ENCODE data around the gene POLR2L. TPM values are rescaled to one million over a fixed set of nuclear protein-coding genes. Genes with fewer than 3 reads are reported as not detected.

The POLR2L gene
- total RNA-seq, 1 experiment from 2014 or later = 107 TPM

DNA sequence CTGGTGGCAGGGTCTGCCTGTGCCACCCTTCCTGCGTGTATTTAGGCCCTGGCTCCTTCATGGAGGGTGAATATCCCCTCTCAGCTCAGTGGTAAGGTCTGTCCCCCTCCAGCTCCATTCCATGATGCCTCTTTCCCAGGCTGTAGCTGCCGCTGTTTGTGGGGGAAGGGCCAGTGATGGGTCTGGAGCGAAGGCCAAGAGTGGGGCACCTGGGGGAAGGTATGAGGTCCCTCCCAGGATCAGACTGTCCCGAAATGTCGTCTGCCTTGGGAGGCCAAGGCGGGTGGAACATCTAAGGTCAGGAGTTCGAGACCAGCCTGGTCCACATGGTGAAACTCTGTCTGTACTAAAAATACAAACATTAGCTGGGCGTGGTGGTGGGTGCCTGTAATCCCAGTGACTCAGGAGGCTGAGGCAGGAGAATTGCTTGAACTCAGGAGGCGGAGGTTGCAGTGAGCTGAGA, 8.4 kb downstream of the POLR2L start:
- Mint-ChIP-seq H3K4me3 (ENCODE audit: low read depth, unreplicated experiment) (peak overlapping the region; percentile 78), H3K36me3 (ENCODE audit: insufficient read depth, unreplicated experiment) (peaks cover 95% of the 10 kb centered on the region), H3K4me1 (ENCODE audit: low read depth, unreplicated experiment) (peaks cover 22% of the 10 kb centered on the region), H3K27ac (ENCODE audit: unreplicated experiment) (peak overlapping the region; percentile 71), H3K9me3 (ENCODE audit: low read depth, unreplicated experiment) (no peaks in the 10 kb centered on the region), H3K27me3 (ENCODE audit: unreplicated experiment) (no peaks in the 10 kb centered on the region)
- intact Hi-C loops (cut with micrococcal nuclease; ENCODE audit: unreplicated experiment) = no loop called here
- BruUV-seq (replicated peaks) = no TSS peak
- TF ChIP-seq CTCF (IDR thresholded peaks at IDR 0.05; ENCODE audit: unreplicated experiment) = no peak
- CTCF ChIA-PET = interaction anchor here (1.4 to 2.0 kb wide), 2 partner anchors 10 to 14 kb away, joined by 8 to 9 read pairs; partner anchors contain the start of genes POLR2L and TSPAN4
- DNase-seq = no peak

- Mint-ChIP-seq H3K36me3 (ENCODE audit: insufficient read depth, unreplicated experiment) (peaks cover 95% of the 10 kb centered on the region), H3K9me3 (ENCODE audit: low read depth, unreplicated experiment) (no peaks in the 10 kb centered on the region), H3K4me1 (ENCODE audit: low read depth, unreplicated experiment) (peaks cover 26% of the 10 kb centered on the region), H3K4me3 (ENCODE audit: low read depth, unreplicated experiment) (peak overlapping the region; percentile 78), H3K27ac (ENCODE audit: unreplicated experiment) (peak overlapping the region; percentile 71), H3K27me3 (ENCODE audit: unreplicated experiment) (no peaks in the 10 kb centered on the region)
- intact Hi-C loops (cut with micrococcal nuclease; ENCODE audit: unreplicated experiment) = no loop called here
- CTCF ChIA-PET = interaction anchor here (2.0 kb wide), 1 partner anchor 10 kb away, joined by 8 read pairs; the partner anchor contains the start of genes POLR2L and TSPAN4
- no TSS peak for BruUV-seq (replicated peaks)
- no peak for TF ChIP-seq CTCF (IDR thresholded peaks at IDR 0.05; ENCODE audit: unreplicated experiment)
- peak; percentile 55 for DNase-seq
These were observed 9.1 kb downstream of the POLR2L start for GRCh38 chr11:833114-833791.

- BruUV-seq (replicated peaks) = no TSS peak
- Mint-ChIP-seq H3K27me3 (ENCODE audit: unreplicated experiment) (no peaks in the 10 kb centered on the region), H3K9me3 (ENCODE audit: low read depth, unreplicated experiment) (no peaks in the 10 kb centered on the region), H3K4me3 (ENCODE audit: low read depth, unreplicated experiment) (peak within 1 kb of the TSS; percentile 78), H3K36me3 (ENCODE audit: insufficient read depth, unreplicated experiment) (peaks cover 95% of the 10 kb centered on the region), H3K27ac (ENCODE audit: unreplicated experiment) (peak within 1 kb of the TSS; percentile 71), H3K4me1 (ENCODE audit: low read depth, unreplicated experiment) (peaks cover 32% of the 10 kb centered on the region)
- peak; percentile 59 for DNase-seq
- no peak for TF ChIP-seq CTCF (IDR thresholded peaks at IDR 0.05; ENCODE audit: unreplicated experiment)
- CTCF ChIA-PET = interaction anchor here (0.5 kb wide), 1 partner anchor 278 kb away, joined by 4 read pairs; no protein-coding TSS in a partner anchor
- intact Hi-C loops (cut with micrococcal nuclease; ENCODE audit: unreplicated experiment) = no loop called here
These were observed 9.7 kb downstream of the POLR2L start, which contains the start of gene CD151 for GRCh38 chr11:832529-833113. Gene CD151 (plus strand): TSS chr11:832952. CDS start chr11:836070, 3,118 bp downstream.

DNA sequence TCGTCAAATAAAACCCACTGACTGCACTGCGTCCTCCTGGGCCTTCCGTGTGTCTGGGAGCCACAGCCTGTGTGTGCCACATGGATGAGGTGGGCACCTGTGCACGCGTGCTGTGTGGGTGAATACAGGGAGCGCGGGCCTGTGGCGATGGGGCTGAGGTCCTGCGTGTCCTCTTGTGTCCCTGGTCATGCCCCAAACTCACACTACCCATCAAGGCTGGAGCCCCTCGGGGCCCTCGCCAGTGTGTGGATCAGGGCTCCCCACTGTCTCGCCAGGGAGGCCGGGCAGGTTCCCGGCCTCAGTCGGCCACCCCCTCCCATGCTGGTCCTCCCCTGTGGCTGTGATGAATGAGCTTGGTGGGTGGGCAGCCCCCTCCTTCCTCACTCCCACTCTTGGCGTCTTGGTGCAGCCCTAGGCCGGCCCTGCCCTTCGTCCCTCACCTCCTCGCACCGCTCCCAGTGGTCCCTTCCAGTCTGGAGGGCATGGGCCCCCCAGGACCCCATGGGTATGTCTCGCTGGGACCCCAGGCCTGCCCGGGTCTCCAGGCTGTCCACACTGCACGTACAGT, 10.3 kb downstream of the POLR2L start:
- H3K9me3 Mint-ChIP-seq (ENCODE audit: low read depth, unreplicated experiment) = no peaks in the 10 kb centered on the region
- no peak for DNase-seq
- peak overlapping the region; percentile 1 for H3K27ac Mint-ChIP-seq (ENCODE audit: unreplicated experiment)

More for the DNA sequence above, 10.3 kb downstream of the POLR2L start:
- peak overlapping the region; percentile 78 for H3K4me3 Mint-ChIP-seq (ENCODE audit: low read depth, unreplicated experiment)
- no peaks in the 10 kb centered on the region for H3K27me3 Mint-ChIP-seq (ENCODE audit: unreplicated experiment)
- CTCF ChIA-PET = interaction anchor here (0.5 to 1.1 kb wide), 2 partner anchors 13 to 277 kb away, joined by 4 to 5 read pairs; partner anchors contain the start of gene PNPLA2
- BruUV-seq (replicated peaks) = no TSS peak
- H3K4me1 Mint-ChIP-seq (ENCODE audit: low read depth, unreplicated experiment) = peaks cover 34% of the 10 kb centered on the region
- intact Hi-C loops (cut with micrococcal nuclease; ENCODE audit: unreplicated experiment) = no loop called here
- H3K36me3 Mint-ChIP-seq (ENCODE audit: insufficient read depth, unreplicated experiment) = peaks cover 93% of the 10 kb centered on the region
- TF ChIP-seq CTCF (IDR thresholded peaks at IDR 0.05; ENCODE audit: unreplicated experiment) = no peak
